HK-2 (cell line): Measurements from ENCODE around the gene ARL8B.
"Not testable (repeated sequence)": the region's sequence is repeated elsewhere in the genome, so short reads cannot be mapped to it uniquely, and the experiment has no call there.

Experiments used
- DNase-seq: peaks from one replicate; pipeline ENCODE4 v3.0.0-alpha.2; 2018; ENCODE audit not compliant: unreplicated experiment

ARL8B gene

GRCh38 chr3:5110337-5110736, 11.8 kb upstream of the ARL8B start:
- no peak for DNase-seq

- DNase-seq, result no peak
These were observed 10.0 kb upstream of the ARL8B start for GRCh38 chr3:5112043-5112442.

GRCh38 chr3:5113726-5114125, 8.4 kb upstream of the ARL8B start:
- DNase-seq, result not testable (repeated sequence)

- DNase-seq, result no peak
These were observed 6.5 kb upstream of the ARL8B start for GRCh38 chr3:5115506-5116162.

GRCh38 chr3:5116538-5116937, 5.6 kb upstream of the ARL8B start:
- DNase-seq, result no peak

GRCh38 chr3:5120446-5120845, 1.6 kb upstream of the ARL8B start:
- no peak for DNase-seq

- DNase-seq, result peak; percentile 25
These were observed 932 bp downstream of the ARL8B start for GRCh38 chr3:5122741-5123706.

GRCh38 chr3:5123937-5124336, 1.8 kb downstream of the ARL8B start:
- DNase-seq, result no peak

GRCh38 chr3:5126586-5126985, 4.5 kb downstream of the ARL8B start:
- DNase-seq, result no peak

GRCh38 chr3:5128849-5129248, 6.8 kb downstream of the ARL8B start:
- no peak for DNase-seq

- no peak for DNase-seq
These were observed 11.3 kb downstream of the ARL8B start for GRCh38 chr3:5133239-5134018.

GRCh38 chr3:5134019-5134391, 11.9 kb downstream of the ARL8B start:
- no peak for DNase-seq

GRCh38 chr3:5134499-5134898, 12.4 kb downstream of the ARL8B start:
- DNase-seq, result no peak

- no peak for DNase-seq
These were observed 14.3 kb downstream of the ARL8B start for GRCh38 chr3:5136211-5136918.

GRCh38 chr3:5136919-5137429, 14.9 kb downstream of the ARL8B start:
- DNase-seq, result no peak

- DNase-seq, result no peak
These were observed 16.3 kb downstream of the ARL8B start for GRCh38 chr3:5138214-5138981.

GRCh38 chr3:5140230-5140621, 18.1 kb downstream of the ARL8B start:
- DNase-seq, result no peak

- DNase-seq, result no peak
These were observed 18.7 kb downstream of the ARL8B start for GRCh38 chr3:5140839-5141238.

- no peak for DNase-seq
These were observed 19.7 kb downstream of the ARL8B start for GRCh38 chr3:5141760-5142159.

GRCh38 chr3:5143464-5143863, 21.4 kb downstream of the ARL8B start:
- DNase-seq, result no peak
